ENCODE results near the gene CUX1.
"Not testable (repeated sequence)": the region's sequence is repeated elsewhere in the genome, so short reads cannot be mapped to it uniquely, and the experiment has no call there.

The CUX1 gene

DNA sequence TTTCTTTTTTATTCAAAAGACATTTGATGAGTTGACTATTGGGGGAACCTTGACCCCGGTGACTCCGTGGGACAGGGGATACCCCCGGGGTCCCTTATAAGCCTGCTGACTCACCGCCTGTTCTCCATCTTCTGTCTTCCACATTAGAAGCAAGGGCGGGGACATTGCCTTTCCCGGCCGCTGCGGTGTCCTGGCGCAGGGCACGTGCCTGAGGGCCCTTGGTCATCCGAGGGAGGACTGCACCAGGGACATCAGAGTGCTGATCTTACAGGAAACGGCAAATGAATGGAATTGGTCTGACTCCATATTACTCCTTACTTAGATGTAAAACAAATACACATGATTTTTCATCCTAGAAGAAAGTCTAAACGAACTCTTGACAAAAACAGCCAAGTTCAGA is 170.1 kb downstream of the CUX1 start:
- DNase-seq (ENCODE audit: low read depth) = no peak
- no peak overlapping the region for H3K4me3 ChIP-seq (ENCODE audit: low read length)
- TF ChIP-seq, protein P1, sequence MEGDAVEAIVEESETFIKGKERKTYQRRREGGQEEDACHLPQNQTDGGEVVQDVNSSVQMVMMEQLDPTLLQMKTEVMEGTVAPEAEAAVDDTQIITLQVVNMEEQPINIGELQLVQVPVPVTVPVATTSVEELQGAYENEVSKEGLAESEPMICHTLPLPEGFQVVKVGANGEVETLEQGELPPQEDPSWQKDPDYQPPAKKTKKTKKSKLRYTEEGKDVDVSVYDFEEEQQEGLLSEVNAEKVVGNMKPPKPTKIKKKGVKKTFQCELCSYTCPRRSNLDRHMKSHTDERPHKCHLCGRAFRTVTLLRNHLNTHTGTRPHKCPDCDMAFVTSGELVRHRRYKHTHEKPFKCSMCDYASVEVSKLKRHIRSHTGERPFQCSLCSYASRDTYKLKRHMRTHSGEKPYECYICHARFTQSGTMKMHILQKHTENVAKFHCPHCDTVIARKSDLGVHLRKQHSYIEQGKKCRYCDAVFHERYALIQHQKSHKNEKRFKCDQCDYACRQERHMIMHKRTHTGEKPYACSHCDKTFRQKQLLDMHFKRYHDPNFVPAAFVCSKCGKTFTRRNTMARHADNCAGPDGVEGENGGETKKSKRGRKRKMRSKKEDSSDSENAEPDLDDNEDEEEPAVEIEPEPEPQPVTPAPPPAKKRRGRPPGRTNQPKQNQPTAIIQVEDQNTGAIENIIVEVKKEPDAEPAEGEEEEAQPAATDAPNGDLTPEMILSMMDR (conservative IDR thresholded peaks at IDR 0.05; ENCODE audit: low read length) = no peak

DNA sequence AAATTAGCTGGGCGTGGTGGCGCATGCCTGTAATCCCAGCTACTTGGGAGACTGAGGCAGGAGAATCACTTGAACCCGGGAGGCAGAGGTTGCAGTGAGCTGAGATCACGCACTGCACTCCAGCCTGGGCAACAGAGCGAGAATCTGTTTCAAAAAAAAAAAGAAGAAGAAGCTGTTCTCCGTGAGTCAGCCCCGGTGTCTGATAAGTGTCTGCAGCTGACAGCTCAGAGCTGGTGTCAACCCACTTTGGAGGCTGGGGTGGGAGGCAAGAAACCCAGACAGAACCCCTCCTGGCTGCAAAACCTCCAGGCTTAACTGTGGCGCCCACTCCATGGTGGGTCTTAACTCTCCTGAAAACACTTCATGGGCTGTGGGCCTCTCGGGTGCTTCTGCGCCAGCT is 170.6 kb downstream of the CUX1 start:
- DNase-seq (ENCODE audit: low read depth); H3K4me3 ChIP-seq (ENCODE audit: low read length): not testable (repeated sequence)

DNA sequence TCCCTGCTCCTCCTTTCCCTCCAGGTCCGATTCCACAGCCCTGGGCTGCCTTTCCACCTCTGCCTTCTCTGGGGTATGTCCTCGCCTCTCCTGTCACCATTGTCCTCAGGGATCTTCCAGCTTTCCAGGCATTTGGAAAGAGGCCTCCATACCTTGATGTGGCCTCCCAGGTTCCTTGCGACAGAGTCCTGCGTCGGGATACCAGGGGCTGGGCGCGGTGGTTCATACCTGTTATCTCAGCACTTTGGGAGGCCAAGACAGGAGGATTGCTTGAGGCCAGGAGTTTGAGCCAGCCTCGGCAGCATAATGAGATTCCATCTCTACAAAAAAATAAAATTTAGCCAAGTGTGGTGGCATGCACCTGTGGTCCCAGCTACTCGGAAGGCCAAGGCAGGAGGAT is 171.1 kb downstream of the CUX1 start:
- TF ChIP-seq, protein P1 (conservative IDR thresholded peaks at IDR 0.05; ENCODE audit: low read length) = no peak
- no peak overlapping the region for H3K4me3 ChIP-seq (ENCODE audit: low read length)
- no peak for DNase-seq (ENCODE audit: low read depth)

DNA sequence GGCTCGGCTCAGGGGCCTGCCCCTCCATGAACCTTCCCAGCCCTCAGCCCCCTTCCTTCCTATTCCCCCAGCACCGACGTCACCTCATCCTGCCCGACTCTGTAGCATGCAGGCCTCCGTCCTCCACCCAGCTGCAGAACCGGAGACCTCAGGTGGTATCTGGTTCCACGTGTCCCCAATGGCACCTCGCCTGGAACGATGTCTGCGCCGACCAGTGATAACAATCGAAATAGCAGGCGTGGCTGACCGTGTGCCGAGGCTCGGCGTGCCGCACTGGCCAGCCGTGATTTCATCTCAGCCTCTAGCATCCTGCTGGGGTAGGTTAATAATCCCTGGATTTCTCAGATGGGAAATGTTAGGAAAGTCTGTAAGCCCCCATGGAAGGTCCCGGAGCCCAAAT is 171.7 kb downstream of the CUX1 start:
- no peak for DNase-seq (ENCODE audit: low read depth)
- TF ChIP-seq, protein P1 (conservative IDR thresholded peaks at IDR 0.05; ENCODE audit: low read length) = no peak
- no peak overlapping the region for H3K4me3 ChIP-seq (ENCODE audit: low read length)

DNA sequence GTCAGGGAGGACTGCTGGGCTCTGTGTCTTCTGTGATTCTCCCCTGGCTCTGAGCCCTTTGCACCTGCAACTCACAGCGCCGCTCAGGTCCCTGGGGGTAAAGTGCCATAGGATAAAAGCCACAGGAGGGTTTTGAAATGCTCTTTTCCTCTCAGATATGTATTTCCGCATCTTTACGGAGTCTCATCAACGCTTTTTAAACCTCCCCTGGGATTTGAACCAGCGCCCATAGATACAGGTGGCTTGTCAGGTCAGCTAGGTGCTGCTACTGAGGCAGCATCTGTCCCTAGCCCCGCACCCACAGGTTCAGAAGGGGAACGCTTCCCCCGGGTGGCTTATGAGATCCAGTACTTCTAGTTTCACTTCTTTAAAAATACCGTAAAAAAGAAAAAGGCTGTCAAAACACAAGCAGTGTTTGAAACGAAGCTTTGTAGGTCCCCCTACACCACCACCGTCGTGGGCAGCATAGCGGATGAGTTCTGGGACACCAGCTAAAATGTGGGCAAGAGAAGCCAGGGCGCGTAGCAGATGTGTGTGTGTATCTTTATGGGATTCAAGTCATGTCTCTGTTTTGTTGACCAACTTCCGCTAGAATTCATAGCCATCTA is 173.5 kb downstream of the CUX1 start:
- TF ChIP-seq, protein P1 (conservative IDR thresholded peaks at IDR 0.05; ENCODE audit: low read length) = no peak
- no peak for DNase-seq (ENCODE audit: low read depth)
- no peak overlapping the region for H3K4me3 ChIP-seq (ENCODE audit: low read length)

DNA sequence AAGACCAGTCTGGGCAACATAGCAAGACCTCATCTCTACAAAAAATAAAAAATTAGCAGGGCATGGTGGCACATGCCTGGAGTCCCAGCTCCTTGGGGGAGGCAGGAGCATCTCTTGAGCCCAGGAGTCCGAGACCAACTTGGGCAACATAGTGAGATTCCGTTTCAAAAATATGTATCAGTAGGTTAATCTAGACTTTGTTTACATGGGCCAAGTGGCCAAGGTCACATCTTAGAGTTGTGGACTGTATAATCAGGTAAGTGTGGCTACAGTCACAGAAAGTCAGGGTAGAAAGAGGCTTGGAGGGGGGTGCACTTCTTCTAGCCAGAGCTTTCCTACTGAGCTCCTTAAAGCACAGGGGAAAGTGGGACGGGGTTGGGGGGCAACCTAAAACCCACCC is 174.4 kb downstream of the CUX1 start:
- DNase-seq (ENCODE audit: low read depth) = no peak
- TF ChIP-seq, protein P1 (conservative IDR thresholded peaks at IDR 0.05; ENCODE audit: low read length) = no peak
- H3K4me3 ChIP-seq (ENCODE audit: low read length) = no peak overlapping the region

DNA sequence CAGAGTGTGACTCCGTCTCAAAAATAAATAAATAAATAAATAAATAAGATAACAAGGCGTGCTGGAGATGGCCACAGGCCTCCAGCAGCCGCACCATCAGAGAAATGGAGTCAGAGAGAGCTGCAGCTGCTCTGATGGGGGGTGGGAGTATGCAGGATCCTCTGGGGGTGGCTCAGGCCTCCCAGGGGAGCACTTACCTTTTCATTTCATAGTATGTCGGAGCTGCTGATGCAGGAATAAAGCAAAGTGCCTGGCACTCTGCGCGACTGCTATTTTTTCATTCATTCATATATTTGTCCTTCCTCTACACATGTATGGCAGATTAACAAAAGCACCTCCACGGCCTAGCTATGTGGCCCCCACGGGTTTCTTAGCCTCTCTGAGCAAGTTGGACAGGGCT is 175.9 kb downstream of the CUX1 start:
- no peak overlapping the region for H3K4me3 ChIP-seq (ENCODE audit: low read length)
- no peak for DNase-seq (ENCODE audit: low read depth)
- TF ChIP-seq, protein P1 (conservative IDR thresholded peaks at IDR 0.05; ENCODE audit: low read length) = no peak

DNA sequence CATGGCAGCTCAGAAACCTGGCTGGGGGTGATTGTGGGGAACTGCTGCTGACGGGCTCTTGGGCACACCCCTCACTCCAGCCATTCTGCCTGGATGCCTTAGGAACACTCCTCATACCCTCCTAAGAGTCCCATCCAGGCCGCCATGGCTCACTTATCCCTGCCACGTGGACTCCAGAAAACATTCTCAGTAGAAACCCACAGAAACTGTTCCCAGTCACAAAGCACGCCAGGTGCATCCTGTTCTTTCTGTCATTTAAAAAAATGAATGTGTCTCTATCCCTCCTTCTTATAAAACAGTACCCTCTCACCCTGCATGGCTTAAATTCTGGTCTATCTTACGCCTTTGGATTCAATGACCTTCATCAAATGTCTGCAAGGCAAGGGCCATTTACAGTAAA is 177.7 kb downstream of the CUX1 start:
- TF ChIP-seq, protein P1 (conservative IDR thresholded peaks at IDR 0.05; ENCODE audit: low read length) = no peak
- no peak overlapping the region for H3K4me3 ChIP-seq (ENCODE audit: low read length)
- no peak for DNase-seq (ENCODE audit: low read depth)

Data from AG10803 (cell line).